GM18511 (cell line): ENCODE results near the gene ALLC.
"Not testable (repeated sequence)": the region's sequence is repeated elsewhere in the genome, so short reads cannot be mapped to it uniquely, and the experiment has no call there.

Source experiments
- ATAC-seq: cut with Tn5 transposase; IDR thresholded peaks from one replicate; pipeline ENCODE4 v1.9.1; 2021; ENCODE audit warnings: mild to moderate bottlenecking, moderate library complexity; ENCODE audit not compliant: unreplicated experiment

ALLC gene

DNA sequence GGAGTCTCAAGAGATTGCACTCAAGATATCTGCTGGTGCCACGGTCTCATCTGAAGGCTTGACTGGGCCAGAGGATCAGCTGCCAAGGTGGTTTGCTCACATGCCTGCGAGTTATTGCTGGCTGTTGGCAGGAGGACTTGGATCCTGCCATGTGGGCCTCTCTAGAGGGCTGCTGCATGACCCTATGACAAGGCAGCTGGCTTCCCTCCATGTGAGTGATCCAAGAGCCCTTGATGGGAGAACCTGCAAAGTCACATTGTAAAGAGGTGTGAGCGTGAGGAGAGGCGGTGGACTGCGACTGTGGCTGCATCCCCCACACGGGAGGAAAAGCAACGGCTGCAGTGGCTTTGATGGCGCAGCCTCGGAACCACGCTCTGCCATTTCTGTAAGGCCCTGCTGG is 4.0 kb upstream of the ALLC start:
- no peak for ATAC-seq

GRCh38 chr2:3654531-3655225 is 3.3 kb upstream of the ALLC start:
- ATAC-seq = no peak

DNA sequence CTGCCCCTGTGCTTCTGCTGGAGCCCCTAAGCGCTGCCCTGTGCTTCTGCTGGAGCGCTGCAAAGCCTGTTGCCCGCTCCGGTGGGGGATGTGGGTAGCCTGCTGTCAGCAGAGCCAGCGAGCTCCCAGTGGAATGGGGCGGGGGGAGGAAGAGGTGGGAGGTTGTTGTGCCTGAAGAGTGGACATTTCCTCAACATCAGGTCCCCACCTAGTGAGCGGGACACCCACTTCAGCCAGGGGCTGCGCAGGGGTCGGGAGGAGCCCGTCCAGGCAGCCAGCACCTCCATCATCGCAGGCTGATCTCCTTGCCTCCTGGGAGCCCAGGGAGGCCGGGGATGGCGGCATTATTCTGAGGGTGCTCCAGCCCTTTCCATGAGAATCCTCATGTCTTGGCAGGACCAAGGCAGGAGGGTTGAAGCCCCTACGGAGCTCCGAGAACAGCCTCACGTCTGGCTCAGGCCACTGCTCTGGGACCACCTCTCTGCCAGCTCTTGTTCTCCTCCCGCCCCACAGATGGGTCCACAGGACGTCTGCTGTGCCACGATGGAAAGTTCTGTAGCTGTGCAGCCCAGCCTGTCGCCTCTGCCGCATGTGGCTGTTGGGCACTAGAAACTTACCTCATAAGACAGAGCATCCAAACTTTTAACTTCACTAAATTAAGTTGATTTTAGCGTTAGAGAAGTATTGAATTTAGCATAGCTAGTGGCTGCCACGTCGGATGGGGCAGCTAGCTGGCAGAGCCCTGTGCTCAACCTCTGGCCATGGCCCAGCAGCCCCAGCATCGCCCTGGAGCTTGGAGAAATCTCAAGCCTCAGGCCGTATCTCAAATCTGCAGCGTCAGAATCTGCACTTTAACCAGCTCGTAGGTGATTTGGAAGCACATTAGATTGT is 1.9 kb upstream of the ALLC start:
- ATAC-seq = no peak

- ATAC-seq = peak; percentile 63
Observed at GRCh38 chr2:3656762-3657721, 958 bp upstream of the ALLC start.

- no peak for ATAC-seq
Observed at GRCh38 chr2:3659447-3660432, 1.7 kb downstream of the ALLC start.

DNA sequence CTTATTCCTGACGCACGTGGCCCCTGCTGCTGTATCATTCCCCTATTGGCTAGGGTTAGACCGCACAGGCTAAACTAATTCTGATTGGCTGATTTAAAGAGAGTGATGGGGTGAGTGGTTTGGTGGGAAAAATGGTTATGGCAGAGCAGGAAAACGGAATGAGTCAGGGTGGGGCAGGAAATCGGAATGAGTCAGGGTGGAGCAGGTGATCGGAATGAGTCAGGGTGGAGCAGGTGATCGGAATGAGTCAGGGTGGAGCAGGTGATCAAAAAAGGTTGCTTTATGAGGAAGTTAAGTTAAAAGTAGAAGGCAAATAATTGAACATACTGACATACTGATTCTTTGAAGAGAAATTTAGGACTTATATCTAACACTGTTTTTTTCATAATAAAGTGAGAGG is 2.6 kb downstream of the ALLC start:
- ATAC-seq = not testable (repeated sequence)

- no peak for ATAC-seq
Observed at GRCh38 chr2:3661149-3661660, 3.2 kb downstream of the ALLC start.

DNA sequence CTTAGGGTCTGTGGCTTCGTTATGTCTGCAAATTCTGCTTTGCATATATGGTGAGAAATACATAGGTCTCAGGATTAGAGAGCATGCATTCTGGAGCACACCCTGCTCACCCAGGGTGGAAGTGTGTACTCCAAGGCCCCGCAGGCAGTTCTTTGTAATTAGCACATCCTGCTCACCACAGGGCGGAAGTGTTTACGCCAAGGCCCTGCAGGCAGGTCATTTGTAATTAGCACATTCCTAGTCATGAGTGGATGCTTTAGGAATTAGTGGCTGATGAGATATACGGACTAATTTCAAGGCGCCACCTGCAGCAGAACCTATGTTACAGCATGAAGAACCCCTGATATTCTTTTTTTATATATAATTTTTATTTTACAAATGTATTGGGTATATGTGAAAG is 4.2 kb downstream of the ALLC start:
- ATAC-seq = no peak

- no peak for ATAC-seq
Observed at GRCh38 chr2:3664118-3664517, 6.1 kb downstream of the ALLC start.

GRCh38 chr2:3664925-3665324 is 6.9 kb downstream of the ALLC start:
- no peak for ATAC-seq

GRCh38 chr2:3665886-3666612 is 8.0 kb downstream of the ALLC start:
- no peak for ATAC-seq

- no peak for ATAC-seq
Observed at GRCh38 chr2:3666613-3666975, 8.6 kb downstream of the ALLC start.

DNA sequence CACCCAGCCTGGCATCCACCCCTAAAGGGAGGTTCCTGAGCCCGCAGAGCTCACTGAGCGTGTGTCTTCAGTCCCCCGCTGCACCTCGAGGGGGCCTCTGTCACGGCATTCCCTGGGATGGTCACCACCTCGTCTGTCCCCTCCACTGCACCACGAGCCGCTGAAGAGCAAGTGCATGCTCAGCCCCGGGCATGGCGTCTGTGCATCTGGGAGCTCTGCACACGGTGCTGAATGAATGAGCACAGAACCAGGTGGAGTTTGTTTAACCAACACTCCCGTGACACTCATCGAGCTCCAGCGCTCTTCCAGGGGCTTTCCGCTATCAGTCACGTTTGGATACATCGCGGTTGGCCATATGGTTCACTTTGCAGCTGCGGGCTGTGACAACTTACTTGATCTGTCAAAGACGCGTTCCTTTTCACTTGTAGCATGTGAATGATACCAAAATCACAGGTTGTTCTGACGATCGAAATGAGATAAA is 9.2 kb downstream of the ALLC start:
- no peak for ATAC-seq

DNA sequence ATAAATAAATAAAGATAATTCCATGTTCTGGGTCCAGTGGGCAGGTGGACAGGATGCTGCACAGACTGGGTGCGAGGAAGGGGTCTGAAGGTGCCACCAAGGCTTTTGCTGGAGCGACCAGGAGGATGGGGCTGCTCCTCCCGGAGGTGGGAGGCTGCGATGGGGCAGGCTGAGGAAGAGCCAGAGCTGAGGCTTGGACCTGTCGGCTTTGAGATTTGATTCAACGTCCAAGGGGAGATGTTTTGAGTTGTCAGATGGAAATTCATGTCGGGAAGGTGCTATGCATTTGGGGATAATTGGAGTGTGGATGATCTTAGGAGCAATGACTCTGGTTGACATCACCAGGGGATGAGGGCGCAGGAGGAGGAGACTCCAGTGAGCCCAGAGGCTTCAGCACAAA is 11.7 kb downstream of the ALLC start:
- ATAC-seq = no peak

GRCh38 chr2:3670376-3670775 is 12.4 kb downstream of the ALLC start:
- ATAC-seq = no peak

- ATAC-seq = no peak
Observed at GRCh38 chr2:3670941-3671340, 12.9 kb downstream of the ALLC start.

DNA sequence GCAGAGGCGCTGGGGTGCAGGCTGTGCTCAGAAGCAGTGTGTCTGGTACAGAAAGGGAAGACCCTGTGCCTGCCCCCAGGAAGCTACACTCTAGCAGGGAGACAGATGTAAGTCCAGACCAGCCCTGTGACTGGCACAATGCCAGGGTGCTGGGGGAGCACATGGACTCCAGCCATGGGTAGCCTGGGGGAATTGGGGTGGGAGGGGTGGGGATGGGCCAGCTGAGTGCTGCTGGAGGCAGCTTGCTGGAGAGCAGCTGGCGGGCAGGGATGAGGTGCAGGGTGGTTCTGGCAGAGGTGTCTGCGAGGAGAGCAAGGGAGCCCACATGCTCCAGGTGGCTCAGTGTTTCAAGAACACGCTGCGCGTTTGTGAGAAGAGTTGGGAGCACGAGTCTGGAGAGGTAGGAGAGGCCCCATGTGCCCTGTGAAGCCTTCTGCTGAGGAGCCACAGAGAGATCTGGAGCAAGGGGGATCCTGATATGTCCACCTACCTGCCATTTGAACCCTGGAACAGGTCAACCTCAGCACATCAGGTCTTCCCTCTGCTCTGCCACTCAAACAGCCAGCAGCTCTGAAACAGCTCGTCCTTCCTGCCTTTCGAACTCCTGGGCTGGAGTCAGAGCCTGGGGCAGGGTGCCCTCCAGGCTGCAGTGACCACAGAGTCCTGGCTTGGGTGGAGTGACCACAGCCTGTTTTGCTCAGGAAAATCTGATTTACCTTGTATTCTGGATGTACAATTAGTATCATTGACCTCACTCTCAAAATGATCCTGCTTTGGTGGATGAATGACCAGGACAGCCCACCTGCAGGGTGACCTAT is 15.1 kb downstream of the ALLC start:
- no peak for ATAC-seq
